Inferior parietal cortex (tissue), 1 donor: ENCODE data around the gene IQSEC2.

ENCODE experiments used
- DNase-seq: peaks from one replicate; pipeline ENCODE4 v3.0.0-alpha.2; 2016; ENCODE audit errors: extremely low spot score

The IQSEC2 gene

DNA sequence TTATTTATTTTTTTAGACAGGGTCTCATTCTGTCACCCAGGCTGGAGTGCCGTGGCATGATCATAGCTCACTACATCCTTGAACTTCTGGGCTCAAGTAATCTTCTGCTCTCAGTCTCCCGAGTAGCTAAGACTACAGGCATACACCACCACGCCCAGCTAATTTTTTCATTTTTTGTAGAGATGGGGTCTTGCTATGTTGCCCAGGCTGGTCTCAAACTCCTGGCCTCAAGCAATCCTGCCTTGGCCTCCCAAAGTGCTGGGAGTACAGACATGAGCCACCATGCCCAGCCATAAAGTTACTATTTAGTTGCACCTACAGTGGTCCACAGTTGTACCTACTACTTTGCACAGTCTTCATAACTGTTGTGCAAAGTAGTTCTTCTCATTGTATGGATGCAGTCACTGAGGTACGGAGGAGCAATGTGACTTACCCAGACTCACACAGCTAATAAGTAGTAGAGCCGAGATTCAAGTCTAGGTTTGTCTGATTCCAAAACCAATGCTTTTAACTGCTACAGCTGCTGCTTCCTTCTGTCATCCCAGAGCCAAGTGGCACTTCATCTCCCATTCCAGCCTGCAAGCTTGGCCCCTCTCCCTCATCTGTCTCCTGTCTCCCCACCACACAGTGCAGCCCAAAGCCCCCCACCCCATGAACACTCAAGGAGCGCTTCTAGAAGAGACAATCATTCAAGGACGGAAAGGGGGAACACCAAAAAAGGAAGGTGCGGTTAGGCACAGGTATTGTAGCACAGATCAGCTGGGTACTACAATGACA, 24.0 kb upstream of the IQSEC2 start:
- DNase-seq: no peak

DNA sequence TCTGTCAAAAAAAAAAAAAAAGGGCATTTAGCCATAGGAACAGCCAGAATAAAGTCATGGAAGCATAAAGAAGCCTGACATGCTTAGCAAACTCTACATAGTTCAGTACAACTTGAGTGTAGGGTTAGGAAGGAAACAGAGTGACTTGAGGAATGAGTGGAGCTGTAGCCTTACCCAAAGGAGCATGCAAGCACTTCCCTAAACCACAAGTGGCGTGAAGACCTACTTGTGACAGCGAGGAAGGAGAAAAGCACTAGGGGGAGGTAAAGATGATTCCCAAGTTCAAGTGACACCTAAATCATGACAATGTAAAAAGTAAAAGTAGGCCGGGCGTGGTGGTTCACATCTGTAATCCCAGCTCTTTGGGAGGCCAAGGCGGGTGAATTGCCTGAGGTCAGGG, 21.8 kb upstream of the IQSEC2 start:
- no peak for DNase-seq

DNA sequence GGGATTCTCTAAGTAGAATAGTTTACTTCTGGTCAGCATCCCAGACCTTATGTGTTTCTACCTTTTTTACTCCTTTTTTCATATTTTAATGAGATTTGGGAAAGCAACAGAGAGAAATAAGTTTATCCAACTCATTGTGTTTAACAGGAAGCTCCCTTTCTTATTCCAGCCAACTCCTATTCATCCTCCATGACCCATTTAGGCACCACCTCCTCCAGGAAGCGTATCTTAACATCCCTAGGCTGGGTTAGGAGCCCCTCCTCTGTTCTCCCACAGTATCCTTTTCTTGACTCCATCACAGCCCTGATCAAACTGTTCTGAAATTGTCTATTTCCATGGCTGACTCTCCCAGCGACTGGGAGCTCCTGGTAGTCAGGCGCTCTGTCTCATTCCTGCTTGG, 18.8 kb upstream of the IQSEC2 start:
- DNase-seq: no peak

DNA sequence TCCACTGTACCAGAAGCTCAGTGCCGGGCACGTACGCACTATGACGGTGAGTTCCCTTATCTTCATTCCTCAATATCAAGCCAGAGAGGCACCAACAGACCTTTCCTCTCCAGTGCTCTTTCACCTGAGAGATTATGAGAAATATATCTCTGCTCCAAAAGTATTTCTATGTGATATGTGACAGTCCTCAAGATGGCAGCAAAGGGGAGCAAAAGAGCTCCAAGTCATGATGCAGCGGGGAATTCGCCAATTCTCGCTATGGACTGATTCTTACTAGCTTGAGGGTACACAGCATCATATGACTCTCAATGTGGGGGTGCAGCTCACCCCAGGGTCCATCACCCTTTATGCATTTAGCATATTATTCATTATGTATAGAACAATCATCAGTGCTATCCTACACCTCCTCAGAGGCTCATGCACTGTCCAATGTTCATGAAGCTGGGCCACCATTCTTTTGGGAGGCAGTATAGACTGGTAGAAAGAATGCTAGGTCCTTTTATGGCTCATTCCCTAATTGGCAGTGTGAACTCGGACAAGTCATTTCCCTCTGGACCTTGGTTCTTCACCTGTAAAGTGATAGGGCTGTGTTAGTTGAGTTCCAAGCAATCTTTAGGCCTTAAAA, 12.8 kb upstream of the IQSEC2 start:
- no peak for DNase-seq

DNA sequence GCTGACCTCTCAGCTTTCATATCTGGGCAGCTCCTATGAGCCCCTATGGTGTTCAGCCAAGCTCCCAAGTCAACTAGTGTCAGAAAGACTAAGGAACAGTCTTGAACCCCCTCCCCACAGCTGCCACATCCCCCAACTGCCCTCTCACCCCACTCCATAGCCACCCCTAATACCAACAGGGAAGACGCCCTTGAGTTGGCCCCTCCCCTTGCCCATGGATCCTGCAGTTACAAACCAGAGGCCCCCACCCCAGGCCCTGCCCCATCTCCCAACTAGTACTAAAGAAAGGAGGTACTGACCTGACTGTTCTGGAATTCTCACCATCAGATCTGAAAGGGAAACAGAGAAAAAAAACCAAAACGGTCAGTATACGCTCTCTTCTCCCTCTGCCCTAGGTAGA, 10.2 kb upstream of the IQSEC2 start:
- no peak for DNase-seq

DNA sequence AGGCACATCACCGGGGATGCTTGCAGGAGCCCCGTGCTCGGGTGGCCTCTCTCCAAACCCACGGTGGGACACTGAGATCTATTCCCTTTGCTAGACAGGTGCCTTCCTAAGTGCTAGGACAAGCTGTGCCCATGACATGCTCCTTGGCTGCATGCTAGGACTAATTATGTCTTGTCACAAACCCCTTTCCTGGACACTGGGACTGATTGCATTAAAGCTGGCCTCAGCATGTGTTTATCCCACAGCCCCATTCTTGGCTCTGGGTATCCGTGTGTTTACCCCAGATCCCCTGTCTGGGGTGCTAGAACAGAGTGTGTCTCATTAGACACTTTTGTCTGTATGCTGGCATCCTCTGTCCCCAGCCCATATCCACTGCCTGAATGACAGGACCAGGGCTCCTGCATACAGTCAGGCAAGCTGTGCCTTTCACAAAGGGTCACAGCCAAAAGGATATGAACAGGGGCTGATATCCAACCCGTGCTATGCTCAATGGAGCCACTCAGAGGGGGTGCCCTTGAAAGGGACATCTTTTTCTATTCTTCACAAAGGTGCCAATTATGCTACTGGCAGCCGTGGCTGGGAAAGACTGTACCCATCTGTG, 9.2 kb upstream of the IQSEC2 start:
- DNase-seq: no peak

DNA sequence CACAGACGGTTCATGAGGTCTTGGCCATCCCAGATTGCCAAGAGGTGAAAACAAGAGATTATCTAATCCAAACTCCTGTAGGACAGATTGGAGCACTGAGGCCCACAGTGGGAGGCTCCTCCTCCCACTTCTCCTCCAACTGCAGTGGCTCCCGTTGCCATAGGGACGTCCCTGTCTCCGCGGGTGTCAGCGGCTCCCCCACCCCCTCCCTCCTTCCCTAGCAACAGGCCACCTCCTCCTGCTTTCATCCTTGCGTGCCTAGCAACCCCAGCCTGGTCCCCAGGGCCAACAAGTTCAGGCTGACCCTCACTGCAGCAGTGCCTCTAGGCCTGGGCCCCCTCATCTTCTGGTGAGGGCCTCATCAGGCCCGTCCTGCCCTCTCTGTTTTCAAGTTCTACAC, 6.8 kb upstream of the IQSEC2 start:
- DNase-seq: no peak

DNA sequence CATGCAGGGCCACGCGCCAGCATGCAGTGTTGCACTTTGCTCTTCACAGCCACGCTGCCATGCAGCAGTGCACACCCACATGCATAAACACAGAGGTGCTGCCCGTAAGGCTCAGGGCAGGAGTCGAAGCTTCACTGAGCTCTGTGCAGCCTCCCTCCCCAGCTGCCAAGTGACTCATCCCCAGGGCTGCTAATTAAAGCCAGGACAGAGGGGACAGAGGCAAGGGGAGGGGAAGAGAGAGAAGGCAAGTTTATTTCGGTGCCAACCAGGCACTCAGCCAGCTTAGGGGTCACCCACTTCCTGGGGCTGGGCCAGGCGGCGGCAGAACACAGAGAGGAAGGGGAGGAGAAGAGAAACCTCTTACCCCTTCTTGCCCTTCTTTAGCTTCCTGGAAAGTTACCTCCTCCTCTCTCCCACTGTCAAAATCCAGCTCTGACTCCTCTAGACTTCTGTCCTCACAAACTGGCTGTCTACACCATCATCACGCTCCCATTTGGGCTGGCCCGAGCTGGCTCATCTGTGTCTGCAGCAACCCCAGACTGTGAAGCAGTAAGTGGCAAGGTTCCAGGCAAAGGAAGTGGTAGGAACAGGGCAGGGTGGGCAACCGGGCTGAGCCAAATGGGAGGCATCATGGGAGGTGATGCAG, 6.2 kb upstream of the IQSEC2 start:
- no peak for DNase-seq

DNA sequence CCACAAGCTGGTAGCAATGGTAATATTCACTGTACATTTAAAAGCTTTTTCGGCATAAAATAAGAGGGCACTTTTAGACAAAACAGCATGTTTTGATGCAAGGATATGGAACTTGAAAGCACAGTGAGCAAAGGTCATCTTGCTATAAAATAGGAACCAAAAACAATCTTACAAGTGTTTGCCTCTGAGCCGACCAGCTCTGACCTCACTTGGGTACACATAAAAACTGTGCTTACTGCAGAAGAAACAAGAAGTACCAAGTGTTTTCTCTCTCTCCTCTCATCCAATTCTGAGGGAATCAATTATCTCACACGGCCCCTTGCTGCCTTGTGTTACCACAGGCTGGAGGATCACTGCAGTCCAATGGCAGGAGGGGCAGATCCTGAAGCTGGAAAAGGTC, 4.8 kb upstream of the IQSEC2 start:
- DNase-seq: no peak

DNA sequence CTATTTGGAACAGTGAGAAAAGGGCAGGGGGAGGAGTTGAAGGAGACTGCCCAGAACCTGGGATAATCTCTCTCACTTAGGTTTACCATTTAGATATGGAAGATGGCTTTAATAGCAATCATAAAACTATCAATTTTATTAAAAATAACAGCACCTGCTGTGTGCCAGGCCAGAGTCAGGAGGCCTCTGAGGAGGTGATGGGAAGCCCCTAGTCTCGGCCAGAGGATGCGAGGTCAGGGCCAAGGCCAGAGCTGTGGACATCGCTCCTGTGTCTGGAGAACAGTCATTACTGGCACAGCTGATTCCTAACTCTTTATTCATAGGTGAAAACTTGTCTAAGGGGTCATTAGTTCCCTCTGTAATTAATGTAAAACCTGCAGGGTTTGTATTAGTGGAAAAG, 4.2 kb upstream of the IQSEC2 start:
- DNase-seq: no peak

DNA sequence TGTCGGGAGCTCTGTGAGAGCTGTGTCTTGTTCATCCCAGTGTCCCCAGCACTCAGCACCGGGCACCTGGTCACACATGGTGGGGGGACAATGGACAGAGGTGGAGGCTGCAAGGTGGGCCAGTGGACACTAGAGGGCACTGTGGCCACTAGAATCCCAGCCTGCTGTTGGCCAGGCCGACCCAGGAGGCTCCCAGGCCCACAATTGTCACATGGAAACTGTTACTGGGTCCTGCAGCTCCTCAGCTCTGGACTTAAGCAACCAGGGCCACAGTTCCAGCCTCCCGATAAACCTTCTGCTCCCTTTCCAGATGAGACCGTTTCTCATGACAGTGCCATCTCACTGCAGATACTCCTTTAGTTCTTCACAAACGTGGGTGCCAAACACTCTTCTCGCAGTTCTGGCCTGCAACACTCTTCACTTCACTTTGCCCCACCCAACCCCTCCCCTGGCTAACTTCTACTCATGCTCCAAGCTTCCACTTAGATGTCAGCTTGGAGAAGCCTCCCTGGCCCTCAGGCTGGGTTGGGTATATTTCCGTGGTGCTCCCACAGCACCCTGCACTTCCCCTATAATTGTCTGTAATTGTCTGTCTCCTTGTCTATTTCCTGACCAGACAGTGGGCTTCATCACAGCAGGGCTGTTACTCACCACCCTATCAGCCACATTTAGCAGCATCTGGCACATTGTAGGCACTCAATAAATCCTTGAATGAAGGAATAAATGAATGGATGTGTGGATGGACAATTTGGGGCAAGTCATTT, 3.5 kb upstream of the IQSEC2 start:
- peak; percentile 38 for DNase-seq

DNA sequence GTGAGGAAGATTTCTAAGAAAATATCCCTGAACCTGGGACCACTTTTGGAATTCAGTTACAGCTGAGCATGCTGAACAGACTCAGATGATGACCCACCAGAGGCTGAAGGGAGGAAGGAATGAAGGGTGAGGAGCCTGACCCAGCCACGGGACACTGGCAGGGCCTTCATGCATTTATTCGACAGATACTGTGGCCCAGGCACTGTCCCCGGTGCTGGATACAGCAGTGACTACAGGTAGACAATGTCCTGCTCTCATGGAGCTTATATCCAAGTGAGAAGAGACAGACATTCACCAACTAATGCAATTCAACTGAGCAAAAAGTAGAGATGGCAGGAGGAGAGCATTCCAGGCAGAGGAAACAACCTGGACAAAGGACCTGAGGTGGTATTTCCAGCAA, 2.2 kb upstream of the IQSEC2 start:
- no peak for DNase-seq

DNA sequence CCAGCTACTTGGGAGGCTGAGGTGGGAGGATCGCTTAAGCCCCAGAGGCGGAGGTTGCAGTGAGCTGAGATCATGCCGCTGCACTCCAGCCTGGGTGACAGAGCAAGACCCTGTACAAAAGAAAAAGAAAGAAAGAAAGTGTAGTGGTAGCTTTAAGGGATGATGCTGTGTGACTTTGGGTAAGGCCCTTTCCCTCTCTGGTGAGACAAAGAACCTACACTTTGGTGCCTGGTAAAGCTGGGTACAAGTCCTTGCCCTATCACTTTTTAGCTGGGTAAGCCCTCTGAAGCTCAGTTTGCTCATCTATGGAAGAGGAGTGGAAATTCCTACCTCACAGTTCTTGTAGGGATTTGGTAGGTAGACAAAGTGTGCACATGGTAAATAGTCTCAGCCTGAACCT, 1.7 kb upstream of the IQSEC2 start:
- no peak for DNase-seq

DNA sequence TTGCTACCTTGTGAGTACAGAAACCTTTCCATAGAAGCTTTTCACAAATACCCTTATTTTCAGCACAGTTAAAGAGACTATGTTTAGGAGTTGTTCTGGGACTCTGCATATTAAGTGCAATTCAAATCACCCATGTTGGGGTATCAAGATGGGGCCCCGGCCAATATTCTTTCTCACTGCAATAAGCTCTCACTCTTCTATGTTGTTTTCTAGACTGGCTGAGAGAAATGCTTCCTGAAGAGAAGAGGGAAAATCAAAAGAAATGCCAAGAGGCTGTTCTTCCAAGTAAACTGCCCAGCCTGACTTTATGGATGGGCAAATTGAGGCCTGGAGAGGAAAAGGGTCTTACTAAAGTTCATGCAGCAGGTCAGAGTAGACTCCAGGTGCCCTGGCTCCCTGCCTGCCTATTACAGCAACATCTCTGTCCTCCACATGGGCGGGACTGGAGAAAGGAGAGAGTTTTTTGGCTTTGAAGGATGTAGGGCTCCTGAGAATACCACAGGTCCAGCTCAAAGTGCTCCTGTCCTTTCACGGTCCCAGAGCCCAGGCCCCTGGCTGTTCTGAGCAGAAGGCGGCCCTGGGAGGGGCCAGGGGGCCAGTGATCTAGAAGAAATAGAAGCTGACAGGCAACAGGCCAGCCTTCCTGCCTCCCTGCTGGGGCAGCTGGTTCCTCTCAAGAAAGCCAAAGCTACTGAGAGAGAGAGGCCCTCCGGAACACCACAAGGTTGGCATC, 745 bp upstream of the IQSEC2 start:
- no peak for DNase-seq

DNA sequence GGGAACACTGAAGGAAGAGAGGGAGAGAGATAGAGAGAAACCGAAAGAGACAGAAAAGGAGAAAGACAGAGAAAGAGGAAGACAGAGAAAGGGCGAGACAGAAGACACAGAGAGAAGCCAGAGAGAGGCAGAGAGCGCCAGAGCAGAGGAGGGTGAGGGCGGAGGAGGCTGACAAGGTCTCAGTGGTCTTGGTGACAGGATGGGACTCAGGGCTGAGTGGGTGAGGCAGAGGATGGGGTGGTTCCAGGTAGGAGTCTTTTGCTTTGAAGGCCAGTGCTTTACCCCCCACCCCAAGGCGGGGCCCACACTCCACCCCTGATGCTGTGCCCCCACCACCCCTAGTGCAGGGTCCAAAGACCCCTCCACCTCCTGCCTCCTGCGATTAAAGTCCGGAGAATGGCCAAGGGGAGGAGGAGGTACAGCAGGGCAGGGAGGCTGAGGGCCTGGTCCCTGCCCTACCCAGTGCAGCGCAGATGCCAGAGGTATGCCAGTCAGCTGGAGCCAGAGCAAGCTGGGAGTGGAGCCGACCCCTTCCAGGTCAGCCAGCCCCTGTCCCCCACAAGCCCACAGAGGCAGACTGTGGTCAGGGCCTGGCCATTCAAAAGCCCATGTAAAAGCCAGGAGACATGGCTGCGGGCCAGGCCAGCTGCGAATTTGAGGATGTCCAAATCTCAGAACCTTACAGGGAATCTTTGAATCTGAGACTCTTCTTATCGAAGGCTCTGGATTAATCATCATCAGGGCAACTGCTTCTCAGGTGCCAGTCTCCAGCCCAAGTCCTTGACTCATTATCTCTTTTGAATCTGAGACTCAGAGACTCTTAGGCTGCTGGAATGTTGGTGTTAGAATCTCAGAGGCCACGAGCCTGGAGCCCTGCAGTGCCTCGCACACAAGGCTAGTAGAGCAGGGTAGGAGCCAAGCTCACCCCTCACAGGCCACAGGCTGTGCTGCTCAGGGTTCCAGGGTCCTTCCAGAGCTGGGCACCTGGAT, 758 bp downstream of the IQSEC2 start:
- no peak for DNase-seq

DNA sequence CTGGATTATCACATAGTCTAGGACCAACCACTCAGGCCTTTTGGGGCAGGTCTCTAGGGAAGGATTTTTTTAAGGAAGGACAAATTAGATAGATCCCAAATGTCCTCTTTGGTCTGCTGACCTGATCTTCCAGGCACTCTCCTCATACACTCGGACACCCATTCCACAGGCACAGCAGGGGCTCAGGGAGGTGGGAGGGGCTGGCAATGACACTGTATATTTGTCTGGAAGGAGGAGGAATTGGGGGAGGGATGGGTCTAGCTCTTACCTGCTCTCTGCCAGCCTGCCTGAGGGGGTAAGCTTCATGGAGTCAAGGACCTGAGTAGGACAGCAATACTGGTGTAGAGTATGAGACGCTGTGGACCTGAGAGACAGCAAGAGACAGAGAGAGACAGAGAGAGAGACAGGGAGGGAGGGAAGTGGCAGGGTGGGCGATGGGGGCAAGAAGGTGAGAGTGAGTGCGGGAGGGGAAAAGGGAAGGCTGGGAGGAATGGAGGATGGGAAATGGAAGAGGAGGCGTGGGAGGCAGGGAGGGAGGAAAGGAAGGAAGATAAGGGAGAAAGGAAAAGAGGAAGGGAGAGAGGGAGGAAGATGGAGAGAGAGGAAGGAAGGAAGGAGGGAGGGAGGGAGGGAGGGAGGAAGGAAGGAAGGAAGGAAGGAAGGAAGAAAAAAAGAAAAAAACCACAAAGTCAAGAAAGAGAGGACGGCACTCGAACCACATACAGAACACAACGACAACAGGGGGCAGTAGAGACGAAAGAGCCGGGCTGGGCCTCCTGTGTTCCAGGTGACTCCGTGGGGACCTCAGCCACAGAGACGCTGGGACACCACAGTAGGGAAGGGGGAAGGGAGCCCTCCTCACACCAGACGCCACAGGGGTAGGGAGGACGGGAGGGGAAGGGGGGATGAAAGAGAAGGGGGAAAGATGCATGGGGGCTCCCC, 1.8 kb downstream of the IQSEC2 start:
- no peak for DNase-seq

DNA sequence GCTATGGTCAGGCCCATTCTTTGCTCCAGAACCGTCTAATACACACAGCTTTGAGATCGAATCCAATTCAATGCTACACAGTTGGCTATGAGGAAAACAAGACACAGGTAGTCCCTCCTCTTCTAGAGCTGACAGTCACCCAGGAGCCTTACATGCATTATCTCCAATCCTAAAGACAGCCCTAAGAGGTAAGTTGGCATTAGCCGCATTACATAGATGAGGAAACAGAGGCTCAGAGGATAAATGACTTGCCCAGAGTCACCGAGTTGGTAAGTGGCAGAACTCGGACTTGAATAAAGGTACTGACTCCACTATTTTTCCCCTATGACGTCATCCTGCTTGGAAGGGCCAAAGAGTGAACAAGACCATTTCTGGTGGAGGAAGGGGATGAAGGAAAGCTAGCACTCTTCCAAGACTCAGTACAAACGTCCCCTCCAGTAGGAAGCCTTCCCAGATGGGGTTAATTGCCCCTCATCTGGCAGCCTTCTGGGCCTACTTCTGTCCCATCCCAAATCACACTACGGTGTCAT, 8.5 kb downstream of the IQSEC2 start:
- DNase-seq: no peak

DNA sequence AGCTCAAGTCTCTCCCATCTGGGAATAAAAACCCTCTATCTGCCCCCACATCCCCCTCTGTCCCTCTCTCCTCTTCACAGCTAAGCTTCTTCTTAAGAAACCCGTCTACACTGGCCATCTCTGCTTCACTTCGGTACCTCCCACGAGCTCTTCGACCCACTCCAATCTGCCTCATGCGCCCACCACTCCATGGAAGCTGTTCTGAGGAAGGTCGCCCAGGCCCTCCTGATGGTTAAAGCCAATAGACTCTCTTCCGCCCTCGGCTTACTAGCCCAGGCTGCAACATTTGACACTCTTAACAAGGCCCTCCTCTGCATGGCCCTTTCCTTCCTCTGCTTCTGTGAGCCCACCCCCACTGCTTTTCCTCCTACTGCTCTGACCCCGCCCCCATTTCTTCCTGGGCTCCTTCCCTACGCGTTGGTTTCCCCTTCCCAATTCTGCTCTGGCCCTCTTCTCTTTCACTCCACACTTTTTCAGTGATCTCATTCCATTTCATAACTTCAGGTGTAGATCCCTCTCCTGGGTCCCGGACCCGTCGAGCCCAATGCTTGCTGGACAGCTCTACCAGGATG, 11.8 kb downstream of the IQSEC2 start:
- no peak for DNase-seq
